GM21423 (cell line): Measurements from ENCODE around the gene GBP5.
"Not testable (repeated sequence)": the region's sequence is repeated elsewhere in the genome, so short reads cannot be mapped to it uniquely, and the experiment has no call there.

Source experiments
- ATAC-seq: cut with Tn5 transposase; IDR thresholded peaks from one replicate; pipeline ENCODE4 v1.9.1; 2021; ENCODE audit warnings: mild to moderate bottlenecking, moderate library complexity; ENCODE audit not compliant: unreplicated experiment

The GBP5 gene

GRCh38 chr1:89284078-89284763 lies 11.6 kb upstream of the GBP5 start:
- not testable (repeated sequence) for ATAC-seq

GRCh38 chr1:89280766-89281165 lies 8.1 kb upstream of the GBP5 start:
- no peak for ATAC-seq

GRCh38 chr1:89279011-89279466 lies 6.4 kb upstream of the GBP5 start:
- no peak for ATAC-seq

GRCh38 chr1:89277725-89278124 lies 5.1 kb upstream of the GBP5 start:
- ATAC-seq: no peak

- ATAC-seq: no peak
Measured at GRCh38 chr1:89276690-89277089, 4.0 kb upstream of the GBP5 start.

GRCh38 chr1:89274411-89274857 lies 1.8 kb upstream of the GBP5 start:
- ATAC-seq: no peak

- ATAC-seq: no peak
Measured at GRCh38 chr1:89273324-89273778, 691 bp upstream of the GBP5 start.

- ATAC-seq: no peak
Measured at GRCh38 chr1:89271341-89272015, 1.2 kb downstream of the GBP5 start.

GRCh38 chr1:89270423-89270822 lies 2.2 kb downstream of the GBP5 start:
- ATAC-seq: no peak

- ATAC-seq: no peak
Measured at GRCh38 chr1:89269277-89269676, 3.4 kb downstream of the GBP5 start.

GRCh38 chr1:89262643-89263042 lies 10.0 kb downstream of the GBP5 start:
- no peak for ATAC-seq

- ATAC-seq: no peak
Measured at GRCh38 chr1:89261926-89262515, 10.6 kb downstream of the GBP5 start.

GRCh38 chr1:89260566-89261255 lies 11.9 kb downstream of the GBP5 start:
- no peak for ATAC-seq

- ATAC-seq: no peak
Measured at GRCh38 chr1:89260042-89260441, 12.6 kb downstream of the GBP5 start.

GRCh38 chr1:89259283-89259971 lies 13.2 kb downstream of the GBP5 start:
- no peak for ATAC-seq

- ATAC-seq: no peak
Measured at GRCh38 chr1:89257041-89257440, 15.6 kb downstream of the GBP5 start.

- not testable (repeated sequence) for ATAC-seq
Measured at GRCh38 chr1:89255581-89255980, 17.1 kb downstream of the GBP5 start.

GRCh38 chr1:89254658-89255287 lies 17.9 kb downstream of the GBP5 start:
- no peak for ATAC-seq

GRCh38 chr1:89243046-89243445 lies 29.6 kb downstream of the GBP5 start:
- no peak for ATAC-seq
